Measurements from ENCODE around the gene NES. TPM values are rescaled to one million over a fixed set of nuclear protein-coding genes. Genes with fewer than 3 reads are reported as not detected.

Gene NES
- total RNA-seq, 1 experiment from 2014 or later = 56.3 TPM

DNA sequence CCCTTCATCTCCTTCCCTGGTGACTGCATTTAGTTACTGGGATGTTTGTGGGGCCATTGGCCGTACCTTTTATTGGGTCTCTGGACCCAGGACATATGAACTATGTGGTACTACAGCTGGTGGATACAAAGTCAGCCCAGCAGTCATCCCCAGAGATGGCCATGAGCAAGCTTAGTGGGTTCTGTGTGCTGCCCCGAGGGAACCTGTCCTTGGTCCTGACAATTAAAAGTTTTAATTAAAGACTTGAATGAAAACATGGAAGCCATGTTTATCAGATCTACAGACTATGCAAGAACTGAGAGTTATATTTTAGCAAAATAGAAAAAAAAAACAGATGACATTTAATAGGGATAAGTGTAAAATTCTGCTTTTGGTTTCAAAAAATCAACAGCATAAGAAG is 2.8 kb upstream of the NES start:
- Histone ChIP-seq H3K27ac (ENCODE audit: low read length) (no peak overlapping the region), H3K27me3 (ENCODE audit: control insufficient read depth, insufficient read depth, low read length) (no peaks in the 10 kb centered on the region), H3K36me3 (ENCODE audit: control insufficient read depth, insufficient read depth, low read length) (no peaks in the 10 kb centered on the region), H3K9me3 (ENCODE audit: control insufficient read depth, insufficient read depth, low read depth, low read length) (no peaks in the 10 kb centered on the region), H3K4me1 (ENCODE audit: control insufficient read depth, insufficient read depth, low read length) (peaks cover 18% of the 10 kb centered on the region), H3K4me3 (ENCODE audit: low read depth in 2 of 2, low read length in 2 of 2) (no peak overlapping the region)
- in situ Hi-C loops (cut with HindIII; ENCODE audit: low pct_unique_long_range_greater_than_20kb, low sequenced_read_pairs) = no loop called here
- ATAC-seq (no peak), DNase-seq (ENCODE audit: low read depth, low spot score) (no peak)
- TF ChIP-seq SIN3A (IDR thresholded peaks at IDR 0.05; ENCODE audit: borderline replicate concordance, insufficient read depth, low read depth, low read length) (no peak), TCF7L2 (IDR thresholded peaks at IDR 0.05; ENCODE audit: low read depth, low read length) (no peak), POLR2AphosphoS5 (IDR thresholded peaks at IDR 0.05; ENCODE audit: low read depth, low read length) (no peak)
- TF ChIP-seq, protein P1, sequence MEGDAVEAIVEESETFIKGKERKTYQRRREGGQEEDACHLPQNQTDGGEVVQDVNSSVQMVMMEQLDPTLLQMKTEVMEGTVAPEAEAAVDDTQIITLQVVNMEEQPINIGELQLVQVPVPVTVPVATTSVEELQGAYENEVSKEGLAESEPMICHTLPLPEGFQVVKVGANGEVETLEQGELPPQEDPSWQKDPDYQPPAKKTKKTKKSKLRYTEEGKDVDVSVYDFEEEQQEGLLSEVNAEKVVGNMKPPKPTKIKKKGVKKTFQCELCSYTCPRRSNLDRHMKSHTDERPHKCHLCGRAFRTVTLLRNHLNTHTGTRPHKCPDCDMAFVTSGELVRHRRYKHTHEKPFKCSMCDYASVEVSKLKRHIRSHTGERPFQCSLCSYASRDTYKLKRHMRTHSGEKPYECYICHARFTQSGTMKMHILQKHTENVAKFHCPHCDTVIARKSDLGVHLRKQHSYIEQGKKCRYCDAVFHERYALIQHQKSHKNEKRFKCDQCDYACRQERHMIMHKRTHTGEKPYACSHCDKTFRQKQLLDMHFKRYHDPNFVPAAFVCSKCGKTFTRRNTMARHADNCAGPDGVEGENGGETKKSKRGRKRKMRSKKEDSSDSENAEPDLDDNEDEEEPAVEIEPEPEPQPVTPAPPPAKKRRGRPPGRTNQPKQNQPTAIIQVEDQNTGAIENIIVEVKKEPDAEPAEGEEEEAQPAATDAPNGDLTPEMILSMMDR (IDR thresholded peaks at IDR 0.05) = no peak
- TF ChIP-seq, protein P2, sequence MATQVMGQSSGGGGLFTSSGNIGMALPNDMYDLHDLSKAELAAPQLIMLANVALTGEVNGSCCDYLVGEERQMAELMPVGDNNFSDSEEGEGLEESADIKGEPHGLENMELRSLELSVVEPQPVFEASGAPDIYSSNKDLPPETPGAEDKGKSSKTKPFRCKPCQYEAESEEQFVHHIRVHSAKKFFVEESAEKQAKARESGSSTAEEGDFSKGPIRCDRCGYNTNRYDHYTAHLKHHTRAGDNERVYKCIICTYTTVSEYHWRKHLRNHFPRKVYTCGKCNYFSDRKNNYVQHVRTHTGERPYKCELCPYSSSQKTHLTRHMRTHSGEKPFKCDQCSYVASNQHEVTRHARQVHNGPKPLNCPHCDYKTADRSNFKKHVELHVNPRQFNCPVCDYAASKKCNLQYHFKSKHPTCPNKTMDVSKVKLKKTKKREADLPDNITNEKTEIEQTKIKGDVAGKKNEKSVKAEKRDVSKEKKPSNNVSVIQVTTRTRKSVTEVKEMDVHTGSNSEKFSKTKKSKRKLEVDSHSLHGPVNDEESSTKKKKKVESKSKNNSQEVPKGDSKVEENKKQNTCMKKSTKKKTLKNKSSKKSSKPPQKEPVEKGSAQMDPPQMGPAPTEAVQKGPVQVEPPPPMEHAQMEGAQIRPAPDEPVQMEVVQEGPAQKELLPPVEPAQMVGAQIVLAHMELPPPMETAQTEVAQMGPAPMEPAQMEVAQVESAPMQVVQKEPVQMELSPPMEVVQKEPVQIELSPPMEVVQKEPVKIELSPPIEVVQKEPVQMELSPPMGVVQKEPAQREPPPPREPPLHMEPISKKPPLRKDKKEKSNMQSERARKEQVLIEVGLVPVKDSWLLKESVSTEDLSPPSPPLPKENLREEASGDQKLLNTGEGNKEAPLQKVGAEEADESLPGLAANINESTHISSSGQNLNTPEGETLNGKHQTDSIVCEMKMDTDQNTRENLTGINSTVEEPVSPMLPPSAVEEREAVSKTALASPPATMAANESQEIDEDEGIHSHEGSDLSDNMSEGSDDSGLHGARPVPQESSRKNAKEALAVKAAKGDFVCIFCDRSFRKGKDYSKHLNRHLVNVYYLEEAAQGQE (IDR thresholded peaks at IDR 0.05; ENCODE audit: insufficient read depth in 1 of 2, low read depth in 2 of 2, low read length in 1 of 2) = peak in 1 of 2 experiments; percentile 61; a peak in 1 of 4 replicates
- ChIA-PET POLR2A (interaction anchor here (0.7 kb wide), 1 partner anchor 31 kb away, joined by 4 read pairs; no protein-coding TSS in a partner anchor), CTCF (interaction anchor here (0.6 to 1.3 kb wide), 3 partner anchors 9 to 55 kb away, joined by 5 to 6 read pairs (median 5); no protein-coding TSS in a partner anchor)
- BruUV-seq (replicated peaks) = no TSS peak
- intact Hi-C loops (cut with micrococcal nuclease; ENCODE audit: unreplicated experiment) = no loop called here

DNA sequence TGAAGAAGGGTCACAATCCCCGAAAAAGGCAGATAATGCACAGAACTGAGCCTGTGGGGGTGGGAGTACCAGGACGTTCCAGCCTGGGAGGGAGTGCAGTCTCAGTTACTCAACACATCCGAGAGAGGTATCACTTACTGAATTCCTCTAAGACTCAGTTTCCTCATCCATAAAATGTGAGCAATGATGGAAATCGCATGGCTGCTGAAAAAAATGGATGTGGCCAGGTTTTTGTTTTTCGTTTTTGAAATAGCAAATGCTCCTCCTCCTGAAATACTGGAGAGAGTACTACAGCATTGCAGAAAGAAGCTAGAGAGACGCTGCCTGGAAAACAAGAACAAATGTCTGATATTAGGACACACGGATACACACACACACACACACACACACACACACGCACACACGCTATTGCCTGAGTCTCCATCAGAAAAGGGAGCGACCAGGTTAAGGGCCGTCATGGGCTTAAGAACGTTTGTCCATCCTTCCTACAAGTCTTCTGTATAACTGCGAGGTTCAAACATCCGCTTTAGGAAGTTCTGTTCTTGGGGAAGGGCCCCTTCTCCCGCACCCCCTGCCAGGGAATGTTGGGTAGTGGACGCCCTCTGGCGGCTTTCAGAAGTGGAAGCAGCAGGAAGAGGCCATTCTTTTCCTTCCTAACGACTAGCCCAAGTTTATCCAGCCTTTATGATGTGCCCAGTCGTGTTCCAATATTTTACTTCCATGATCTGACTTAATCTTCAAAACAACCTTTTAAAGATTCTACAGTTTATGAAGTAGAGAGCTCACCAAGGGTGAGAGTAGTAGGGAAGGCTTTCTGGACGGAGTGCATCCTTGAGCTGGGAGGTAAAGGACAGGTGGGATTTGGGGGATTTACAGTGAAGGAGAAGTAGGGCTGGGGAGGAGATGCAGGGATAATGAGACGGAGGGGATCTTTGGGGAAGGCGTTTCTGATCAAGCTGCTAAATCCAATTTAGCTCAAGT is 699 bp upstream of the NES start:
- in situ Hi-C loops (cut with HindIII; ENCODE audit: low pct_unique_long_range_greater_than_20kb, low sequenced_read_pairs) (no loop called here), intact Hi-C loops (cut with micrococcal nuclease; ENCODE audit: unreplicated experiment) (loop anchor here (1.0 kb wide), 1 partner anchor 18 kb away; no protein-coding TSS in a partner anchor)
- POLR2A ChIA-PET = interaction anchor here (0.5 kb wide), 1 partner anchor 50 kb away, joined by 6 read pairs; the partner anchor contains the start of gene METTL25B
- Histone ChIP-seq H3K36me3 (ENCODE audit: control insufficient read depth, insufficient read depth, low read length) (no peaks in the 10 kb centered on the region), H3K27me3 (ENCODE audit: control insufficient read depth, insufficient read depth, low read length) (no peaks in the 10 kb centered on the region), H3K9me3 (ENCODE audit: control insufficient read depth, insufficient read depth, low read depth, low read length) (no peaks in the 10 kb centered on the region), H3K27ac (ENCODE audit: low read length) (peak overlapping the region; percentile 72), H3K4me3 (ENCODE audit: low read depth in 2 of 2, low read length in 2 of 2) (peak overlapping the region in 1 of 2 experiments; percentile 57; a peak in 3 of 4 replicates), H3K4me1 (ENCODE audit: control insufficient read depth, insufficient read depth, low read length) (peaks cover 18% of the 10 kb centered on the region)
- DNase-seq (ENCODE audit: low read depth, low spot score) = no peak
- BruUV-seq (replicated peaks) = no TSS peak
- CTCF ChIA-PET = interaction anchor here (0.6 to 3.6 kb wide), 7 partner anchors 10 to 66 kb away, joined by 3 to 47 read pairs (median 4); partner anchors contain the start of genes ISG20L2 and METTL25B
- TF ChIP-seq POLR2AphosphoS5 (IDR thresholded peaks at IDR 0.05; ENCODE audit: low read depth, low read length) (no peak), SIN3A (IDR thresholded peaks at IDR 0.05; ENCODE audit: borderline replicate concordance, insufficient read depth, low read depth, low read length) (no peak), TCF7L2 (IDR thresholded peaks at IDR 0.05; ENCODE audit: low read depth, low read length) (no peak)
- TF ChIP-seq, protein P2 (IDR thresholded peaks at IDR 0.05; ENCODE audit: insufficient read depth in 1 of 2, low read depth in 2 of 2, low read length in 1 of 2) = no peak
- TF ChIP-seq, protein P1 (IDR thresholded peaks at IDR 0.05) = peak; percentile 93
- peak; percentile 58 for ATAC-seq
